GM23248 (cell line): ENCODE measurements around the gene TAF1C.

ENCODE experiments used
- EZH2 ChIP-seq: fragments of 200-600 bp; sonication (generic); IDR thresholded peaks from 2 replicates; pipeline ENCODE4 v1.6.1; 2018; ENCODE audit warnings: antibody characterized with exemption, mild to moderate bottlenecking; ENCODE audit not compliant: insufficient read depth, poor library complexity, severe bottlenecking
- EZH2phosphoT487 ChIP-seq: fragments of 200-600 bp; sonication (generic); IDR thresholded peaks from 2 replicates; pipeline ENCODE4 v1.6.1; 2018; ENCODE audit warnings: antibody characterized with exemption, moderate library complexity, mild to moderate bottlenecking, low read depth; ENCODE audit not compliant: insufficient read depth

DNA sequence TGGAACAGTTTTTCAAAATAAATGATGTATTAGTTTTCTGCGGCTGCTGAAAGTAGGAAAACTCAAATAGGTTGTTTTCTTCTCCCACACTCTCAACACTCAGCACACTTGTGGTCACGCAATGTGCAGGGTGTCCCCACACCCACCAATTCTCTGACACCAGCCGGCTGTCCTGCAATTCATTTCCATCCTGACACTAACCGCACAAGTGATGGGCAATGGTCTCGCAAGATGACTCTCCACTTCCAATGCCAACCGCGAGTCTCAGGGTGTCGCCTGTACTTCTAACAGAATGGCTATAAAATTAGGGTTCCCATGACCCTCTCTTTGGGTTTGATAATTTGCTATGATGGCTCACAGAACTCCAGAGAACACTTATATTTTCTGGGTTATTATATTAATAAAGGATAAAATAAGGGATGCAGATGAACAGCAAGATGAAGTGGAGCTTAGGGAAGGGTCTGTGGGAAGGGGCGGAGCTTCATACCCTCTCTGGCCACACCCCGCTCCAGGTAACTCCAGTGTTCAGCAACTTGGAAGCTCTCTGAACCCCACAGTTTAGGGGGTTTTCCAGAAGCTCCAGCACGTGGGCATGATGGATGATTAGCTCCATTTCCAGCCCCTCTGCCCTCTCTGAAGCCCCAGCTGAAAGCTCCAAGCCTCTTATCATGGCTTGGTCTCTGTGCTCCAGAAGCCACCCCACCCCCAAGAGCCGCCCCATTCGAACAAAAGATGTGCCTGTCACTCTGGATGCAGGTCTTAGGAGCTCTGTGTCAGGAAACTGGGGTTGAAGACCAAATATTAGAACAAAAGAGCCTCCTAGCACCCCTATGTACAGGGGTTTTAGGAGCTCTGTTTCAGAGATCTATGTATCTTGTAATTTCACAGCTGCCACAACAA is 19.8 kb downstream of the TAF1C start:
- TF ChIP-seq EZH2 (no peak), EZH2phosphoT487 (no peak)
